Heart right ventricle (tissue), 16 donors: ENCODE results near the gene PPP1R1C. TPM values are rescaled to one million over a fixed set of nuclear protein-coding genes. Genes with fewer than 3 reads are reported as not detected.

ENCODE experiments used
- ATAC-seq, 8 donors: fragments of 200-7000 bp; cut with Tn5 transposase; one replicate each; pipeline ENCODE4 v1.9.1; 2020; ENCODE audit warnings: mild to moderate bottlenecking in 8 of 8, moderate library complexity in 8 of 8, moderate number of reproducible peaks in 1 of 8
- DNase-seq, 2 donors: peaks; one replicate each; pipeline ENCODE4 v3.0.0-alpha.2; 2020
- H3K27ac ChIP-seq, 10 donors: fragments of 200-600 bp; sonication (generic) in 2 of 10; one replicate each; pipeline versions ENCODE4 v1.5.0 to v1.8.0; 2020 to 2022; ENCODE audit warnings: mild to moderate bottlenecking in 3 of 10
- H3K27me3 ChIP-seq, 7 donors: fragments of 200-600 bp; one replicate each; pipeline ENCODE4 v1.8.0; 2021 to 2022; ENCODE audit warnings: mild to moderate bottlenecking in 2 of 7
- H3K36me3 ChIP-seq, 9 donors: fragments of 200-600 bp; sonication (generic) in 1 of 9; one replicate each; pipeline versions ENCODE4 v1.5.0 to v1.8.0; 2020 to 2022; ENCODE audit warnings: mild to moderate bottlenecking in 2 of 9
- H3K4me1 ChIP-seq, 9 donors: fragments of 200-600 bp; sonication (generic) in 1 of 9; one replicate each; pipeline versions ENCODE4 v1.5.0 to v1.8.0; 2020 to 2022; ENCODE audit warnings: mild to moderate bottlenecking in 4 of 9
- H3K4me3 ChIP-seq, 10 donors: fragments of 200-600 bp; sonication (generic) in 2 of 10; one replicate each; pipeline versions ENCODE4 v1.5.0 to v1.8.0; 2020 to 2022; ENCODE audit warnings: mild to moderate bottlenecking in 7 of 10, moderate library complexity in 2 of 10
- H3K9me3 ChIP-seq, 11 donors: fragments of 200-600 bp in 10 of 11; sonication (generic) in 2 of 11; one replicate each; pipeline versions ENCODE4 v1.5.0 to v1.8.0; 2013 to 2022; ENCODE audit warnings: mild to moderate bottlenecking in 2 of 11, control low read depth in 1 of 11, moderate library complexity in 1 of 11
- WGBS, 2 donors: extraction: QIAGEN DNeasy Blood & Tissue Kit; methylation state at CpG; one replicate each; pipeline ENCODE4 v1.1.7; 2013; ENCODE audit warnings: inconsistent platforms in 1 of 2; 5-methylcytosine and 5-hydroxymethylcytosine counted together
- intact Hi-C, 10 donors: fragments of 100-400 bp; cut with DNase I; formaldehyde crosslinking; loops; one replicate each; pipeline versions ENCODE4 v1.11.1 to v1.14.2; 2022
- polyA plus RNA-seq, 2 donors: library from polyadenylated mRNA; stranded (reverse); fragments of 200-250 nt; gene quantifications; one replicate each; pipeline ENCODE4 v1.2.3, GENCODE V29; 2013
- total RNA-seq, 10 donors: library from RNA; stranded (reverse); fragmentation: NEBNext Ultra II Directional in 3 of 10; extraction: Animal tissue kit (Norgen Biotek cat#: 25700) in 3 of 10; gene quantifications; one replicate each; pipeline versions ENCODE4 v1.2.1 to v1.2.4, GENCODE V29; 2021 to 2023
- TF ChIP-seq, protein P1 (sequence below), 9 donors: fragments of 200-600 bp; sonication (generic) in 2 of 9; IDR thresholded peaks; one replicate each; pipeline versions ENCODE4 v1.5.0 to v1.8.0; 2021 to 2022; ENCODE audit warnings: antibody characterized with exemption in 9 of 9, mild to moderate bottlenecking in 5 of 9, moderate library complexity in 1 of 9
- donor health status: Arrhythmogenic right ventricular cardiomyopathy.
- donor health status: ischemic (EF 13 %, LVEDD 7.1; RV severe dilation, severe dysfunction).
- donor health status: healthy with polysubstance abuse.
- donor health status: DM: no; HTN: yes; CAD: no.
- donor health status: DM: no; HTN: no; CAD: no.
- donor health status: ischemic (EF 25% LVEDD 6.9; RV normal size, moderate dysfunction).
- donor health status: ischemic (EF 25% LVEDD 5.7; RV mildly dilated, moderate dysfunction).
- donor health status: healthy.
- donor health status: DM: yes; HTN: yes; CAD: no.
- donor health status: Ischemic cardiomyopathy.
- donor health status: ischemic (EF 35%, LVEDD 5.7; RV mildly dilated, moderate dysfunction).
- donor health status: nonischemic (EF 11% LVEDD 7.7; RV severe dilation, severe dysfunction).
- donor health status: DM: yes; HTN: yes; CAD: no.
- donor health status: PGD.
- donor health status: ischemic (EF 29% LVEDD 5.4; RV normal size, mild dysfunction).
- donor health status: nonischemic (EF 23%, LVEDD 6.1; RV moderate dilation, normal function).

Gene PPP1R1C
- total and polyA plus RNA-seq, 12 donors, result 4.9 to 45.5 (median 31.0) TPM

DNA sequence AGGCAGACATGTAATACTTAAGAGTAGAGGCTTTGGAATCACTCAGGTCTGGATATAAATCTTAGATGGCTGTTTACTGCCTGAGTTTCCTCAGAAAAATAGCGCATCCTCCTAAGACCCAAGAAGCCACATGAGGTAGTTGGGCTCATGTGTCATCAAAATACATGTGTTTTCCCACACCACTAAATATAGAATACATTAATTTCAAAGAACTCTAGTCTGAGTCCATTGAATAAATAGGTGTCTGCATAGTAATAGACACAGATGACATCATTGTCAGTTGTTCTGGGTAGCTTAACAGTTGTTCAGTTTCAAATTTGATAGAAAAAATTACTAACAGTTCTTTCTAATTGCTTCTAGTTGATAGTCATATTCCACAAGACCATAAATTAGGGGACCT is 9.6 kb downstream of the PPP1R1C start:
- no peaks in the 10 kb centered on the region for H3K9me3 ChIP-seq
- H3K4me1 ChIP-seq, result peaks cover 0 to 20% (median 6%) of the 10 kb centered on the region in 9 donors
- H3K4me3 ChIP-seq, result no peak overlapping the region
- DNase-seq (no peak), ATAC-seq (no peak)
- TF ChIP-seq, protein P1, sequence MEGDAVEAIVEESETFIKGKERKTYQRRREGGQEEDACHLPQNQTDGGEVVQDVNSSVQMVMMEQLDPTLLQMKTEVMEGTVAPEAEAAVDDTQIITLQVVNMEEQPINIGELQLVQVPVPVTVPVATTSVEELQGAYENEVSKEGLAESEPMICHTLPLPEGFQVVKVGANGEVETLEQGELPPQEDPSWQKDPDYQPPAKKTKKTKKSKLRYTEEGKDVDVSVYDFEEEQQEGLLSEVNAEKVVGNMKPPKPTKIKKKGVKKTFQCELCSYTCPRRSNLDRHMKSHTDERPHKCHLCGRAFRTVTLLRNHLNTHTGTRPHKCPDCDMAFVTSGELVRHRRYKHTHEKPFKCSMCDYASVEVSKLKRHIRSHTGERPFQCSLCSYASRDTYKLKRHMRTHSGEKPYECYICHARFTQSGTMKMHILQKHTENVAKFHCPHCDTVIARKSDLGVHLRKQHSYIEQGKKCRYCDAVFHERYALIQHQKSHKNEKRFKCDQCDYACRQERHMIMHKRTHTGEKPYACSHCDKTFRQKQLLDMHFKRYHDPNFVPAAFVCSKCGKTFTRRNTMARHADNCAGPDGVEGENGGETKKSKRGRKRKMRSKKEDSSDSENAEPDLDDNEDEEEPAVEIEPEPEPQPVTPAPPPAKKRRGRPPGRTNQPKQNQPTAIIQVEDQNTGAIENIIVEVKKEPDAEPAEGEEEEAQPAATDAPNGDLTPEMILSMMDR (IDR thresholded peaks at IDR 0.05), result no peak
- intact Hi-C loops, result loop anchor here in 2 of 10 donors (10.0 kb wide), 2 partner anchors 50 to 60 kb away; no protein-coding TSS in a partner anchor
- no peak overlapping the region for H3K27ac ChIP-seq
- no peaks in the 10 kb centered on the region for H3K27me3 ChIP-seq
- WGBS, 2 donors, result 98% methylated on average over 1 of the region's 1 CpG
- H3K36me3 ChIP-seq, result no peaks in the 10 kb centered on the region

DNA sequence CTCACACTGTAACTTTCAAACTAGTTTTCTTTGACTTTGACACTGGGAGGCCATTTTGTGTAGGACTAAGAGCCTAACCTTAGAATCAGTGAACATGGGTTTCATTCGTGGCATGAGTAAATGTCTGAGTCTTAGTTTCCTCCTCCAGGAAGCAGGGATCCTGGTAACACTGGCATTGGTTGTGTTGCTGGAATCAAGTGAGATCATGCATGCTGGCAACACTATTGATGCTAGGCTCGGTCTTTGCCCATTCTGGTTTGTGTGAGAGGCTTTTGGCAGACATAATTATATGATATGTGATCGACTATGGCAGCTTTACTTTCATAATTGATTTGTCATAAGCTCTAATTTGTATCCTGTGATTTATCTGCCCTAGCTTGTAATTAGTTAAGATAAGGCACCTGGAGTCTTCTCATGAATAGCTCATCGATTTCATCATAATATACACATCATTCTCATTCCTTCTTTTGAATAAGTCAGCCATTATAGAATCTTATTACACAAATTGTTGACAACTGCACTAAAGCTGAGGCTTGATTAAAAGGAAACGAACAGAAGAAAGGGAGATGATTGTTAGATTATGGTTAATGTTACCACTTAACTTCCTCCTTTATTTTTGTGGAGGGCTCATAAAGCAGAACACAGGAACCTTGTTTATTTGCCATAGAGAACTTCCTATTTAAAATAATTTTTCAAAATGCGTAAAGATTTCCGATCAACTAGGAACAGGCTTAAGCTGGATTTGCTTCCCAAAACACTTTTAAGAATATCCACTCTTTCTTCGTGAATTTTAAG is 12.6 kb downstream of the PPP1R1C start:
- H3K9me3 ChIP-seq, result no peaks in the 10 kb centered on the region
- no peak overlapping the region for H3K27ac ChIP-seq
- no peaks in the 10 kb centered on the region for H3K36me3 ChIP-seq
- 79 to 80% methylated on average over 8 of the region's 8 CpGs for WGBS, 2 donors
- DNase-seq (no peak), ATAC-seq (no peak)
- intact Hi-C loops, result loop anchor here in 2 of 10 donors (10.0 kb wide), 2 partner anchors 47 to 57 kb away; no protein-coding TSS in a partner anchor
- no peak overlapping the region for H3K4me3 ChIP-seq
- TF ChIP-seq, protein P1 (IDR thresholded peaks at IDR 0.05), result no peak
- peaks cover 0 to 4% (median 0%) of the 10 kb centered on the region in 9 donors for H3K4me1 ChIP-seq
- H3K27me3 ChIP-seq, result no peaks in the 10 kb centered on the region

DNA sequence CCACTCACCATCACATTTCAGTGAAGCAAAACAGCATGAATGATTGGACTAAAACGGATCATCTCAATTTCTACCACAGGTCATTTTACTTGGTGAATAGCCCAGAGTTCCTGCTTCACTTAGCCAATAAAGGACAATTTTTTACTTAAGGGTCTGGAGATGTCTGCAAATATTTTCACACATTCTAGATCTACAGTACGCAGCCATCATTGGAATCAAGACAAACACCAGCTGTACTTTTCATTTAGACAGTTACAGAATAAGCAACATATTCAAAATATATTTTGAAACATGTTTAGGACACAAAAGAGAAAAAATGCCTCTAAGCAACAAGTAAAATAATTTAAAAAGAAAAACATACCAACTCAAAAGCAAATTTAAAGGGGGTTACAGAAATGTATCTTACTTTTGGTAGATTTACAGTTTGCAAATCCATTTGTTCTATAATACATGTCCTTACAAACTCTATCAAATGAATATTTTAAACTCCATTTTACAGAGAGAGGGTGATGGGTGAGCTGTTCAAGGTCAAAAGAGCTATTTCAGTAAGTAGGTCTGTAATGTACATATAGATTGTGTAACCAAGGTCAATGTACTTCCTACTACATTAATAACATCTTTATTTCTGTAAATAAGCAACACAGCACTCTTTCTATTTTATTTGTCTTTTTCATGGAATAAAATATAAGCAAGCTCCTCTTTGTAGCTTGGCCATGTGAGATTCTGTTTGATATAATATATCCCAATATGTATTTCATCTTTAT is 13.4 kb downstream of the PPP1R1C start:
- ATAC-seq (no peak), DNase-seq (no peak)
- no peaks in the 10 kb centered on the region for H3K9me3 ChIP-seq
- no peaks in the 10 kb centered on the region for H3K36me3 ChIP-seq
- H3K27me3 ChIP-seq, result no peaks in the 10 kb centered on the region
- WGBS, 2 donors, result 68 to 75% methylated on average over 2 of the region's 2 CpGs
- TF ChIP-seq, protein P1 (IDR thresholded peaks at IDR 0.05), result no peak
- H3K4me3 ChIP-seq, result no peak overlapping the region
- H3K4me1 ChIP-seq, result peaks cover 0 to 4% (median 0%) of the 10 kb centered on the region in 9 donors
- no peak overlapping the region for H3K27ac ChIP-seq
- intact Hi-C loops, result loop anchor here in 2 of 10 donors (10.0 kb wide), 2 partner anchors 46 to 56 kb away; no protein-coding TSS in a partner anchor

DNA sequence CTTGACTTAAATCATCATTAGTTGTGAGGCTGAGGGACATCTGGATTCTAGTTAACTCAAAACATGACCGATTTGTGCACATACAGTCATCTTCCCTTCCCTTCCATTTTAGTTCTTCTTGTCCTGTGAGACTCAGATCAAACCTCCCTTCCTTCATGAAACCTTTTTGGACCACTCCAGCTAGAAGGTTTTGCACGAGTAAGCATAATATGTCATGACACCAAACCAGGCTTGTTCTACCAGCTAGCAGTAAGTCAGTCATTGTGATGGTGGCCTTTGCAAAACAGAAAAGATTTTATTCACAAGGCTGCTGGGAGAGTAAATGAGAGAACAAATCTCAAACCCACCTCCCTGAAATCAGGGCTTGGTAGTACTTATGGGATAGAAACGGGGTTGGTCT is 14.3 kb downstream of the PPP1R1C start:
- H3K27ac ChIP-seq, result no peak overlapping the region
- 83 to 86% methylated on average over 3 of the region's 3 CpGs for WGBS, 2 donors
- ATAC-seq, result no peak
- no peak overlapping the region for H3K4me3 ChIP-seq
- peaks cover 0 to 4% (median 0%) of the 10 kb centered on the region in 9 donors for H3K4me1 ChIP-seq
- DNase-seq, result no peak
- no peaks in the 10 kb centered on the region for H3K36me3 ChIP-seq
- intact Hi-C loops, result loop anchor here in 2 of 10 donors (10.0 kb wide), 2 partner anchors 45 to 55 kb away; no protein-coding TSS in a partner anchor
- no peaks in the 10 kb centered on the region for H3K9me3 ChIP-seq
- H3K27me3 ChIP-seq, result no peaks in the 10 kb centered on the region
- TF ChIP-seq, protein P1 (IDR thresholded peaks at IDR 0.05), result no peak
